NCI-H524 (cell line): ENCODE data around the gene CBX3.
"Not testable (repeated sequence)": the region's sequence is repeated elsewhere in the genome, so short reads cannot be mapped to it uniquely, and the experiment has no call there.

Source experiments
- DNase-seq, 2 experiments: peaks; one replicate each; lab custom pipeline; 2025; lab: John Stamatoyannopoulos, UW

The CBX3 gene

DNA sequence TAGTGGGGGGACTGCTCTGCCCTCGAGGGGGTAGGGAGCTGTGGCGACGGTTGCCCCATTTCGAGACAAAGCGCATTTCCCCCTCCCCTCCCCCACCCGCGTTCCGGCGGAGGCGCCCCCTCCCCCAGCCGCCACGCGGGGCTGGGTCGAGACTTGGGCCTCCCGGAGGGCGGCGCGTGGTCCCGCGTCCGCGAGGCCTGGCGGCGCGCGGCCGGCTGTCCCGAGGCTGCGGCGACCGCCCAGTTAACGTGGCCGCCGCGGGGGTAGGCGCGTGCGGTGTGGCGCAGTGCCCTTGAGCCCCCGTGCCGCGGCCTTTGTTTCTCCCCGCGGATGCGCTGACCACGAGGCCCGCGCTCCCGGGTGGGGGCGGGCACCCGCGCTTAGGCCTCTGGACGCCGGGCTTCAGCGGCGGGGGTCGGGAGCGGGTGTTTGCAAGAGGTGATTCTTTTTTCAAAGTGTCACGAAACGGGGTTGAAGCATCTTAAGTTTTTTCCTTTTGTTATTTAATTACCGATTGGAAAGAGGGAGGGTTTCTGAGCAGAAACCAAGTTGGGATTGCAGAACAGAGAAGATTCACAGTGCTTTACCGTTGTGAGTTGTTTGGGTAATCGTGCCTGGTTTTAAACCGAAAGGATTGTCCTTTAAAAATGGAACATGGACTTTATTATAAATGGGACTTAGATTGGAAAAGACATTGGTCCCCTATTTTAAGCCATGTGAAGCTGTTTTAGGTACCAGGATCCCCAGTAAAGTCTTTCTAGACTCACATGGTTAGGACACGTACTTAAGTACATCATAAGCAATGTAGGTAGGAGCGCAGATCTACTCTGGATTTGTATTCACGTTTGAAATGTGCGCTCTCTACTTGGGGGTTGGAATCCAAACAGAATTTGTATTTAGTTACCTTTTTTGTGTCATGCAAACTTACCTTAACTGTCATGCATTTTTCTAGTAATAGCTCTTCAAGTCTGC lies 760 bp downstream of the CBX3 start:
- DNase-seq, result peak; percentile 39 to 40

DNA sequence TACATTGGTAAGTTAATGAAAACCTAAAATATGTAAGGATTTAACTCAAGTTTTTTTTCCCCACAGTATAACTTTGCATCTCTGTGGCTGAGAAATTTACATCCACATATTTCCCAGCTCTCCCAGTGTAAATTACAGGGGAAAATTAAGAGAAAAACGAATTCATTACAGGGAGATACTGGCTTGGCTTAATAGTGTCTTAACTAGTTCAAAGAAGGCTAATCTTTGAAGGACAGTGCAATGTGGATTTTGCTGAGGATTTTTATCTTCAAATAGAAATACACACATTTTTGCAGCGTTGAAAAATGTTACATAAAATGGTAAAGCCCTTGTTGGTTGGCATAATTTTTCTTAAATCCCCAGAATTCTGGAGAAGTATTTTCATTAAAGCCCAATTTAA lies 1.5 kb downstream of the CBX3 start:
- DNase-seq, result no peak

DNA sequence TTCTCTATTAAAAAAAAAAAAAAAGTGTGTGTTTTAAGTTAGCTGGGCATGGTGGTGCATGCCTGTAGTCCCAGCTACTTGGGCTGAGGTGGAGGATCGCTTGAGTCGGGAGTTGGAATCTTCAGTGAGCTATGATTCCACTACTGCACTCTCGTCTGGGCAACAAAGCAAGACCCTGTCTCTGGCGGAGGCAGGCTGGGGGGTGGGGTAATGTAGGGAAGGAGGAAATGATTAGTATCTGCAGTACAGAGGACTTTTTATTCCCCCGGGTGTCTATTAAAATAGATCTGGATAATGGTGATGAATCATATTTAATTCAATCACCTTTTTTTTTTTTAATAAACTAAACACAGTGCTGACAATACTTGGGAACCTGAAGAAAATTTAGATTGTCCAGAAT lies 6.5 kb downstream of the CBX3 start:
- no peak for DNase-seq

DNA sequence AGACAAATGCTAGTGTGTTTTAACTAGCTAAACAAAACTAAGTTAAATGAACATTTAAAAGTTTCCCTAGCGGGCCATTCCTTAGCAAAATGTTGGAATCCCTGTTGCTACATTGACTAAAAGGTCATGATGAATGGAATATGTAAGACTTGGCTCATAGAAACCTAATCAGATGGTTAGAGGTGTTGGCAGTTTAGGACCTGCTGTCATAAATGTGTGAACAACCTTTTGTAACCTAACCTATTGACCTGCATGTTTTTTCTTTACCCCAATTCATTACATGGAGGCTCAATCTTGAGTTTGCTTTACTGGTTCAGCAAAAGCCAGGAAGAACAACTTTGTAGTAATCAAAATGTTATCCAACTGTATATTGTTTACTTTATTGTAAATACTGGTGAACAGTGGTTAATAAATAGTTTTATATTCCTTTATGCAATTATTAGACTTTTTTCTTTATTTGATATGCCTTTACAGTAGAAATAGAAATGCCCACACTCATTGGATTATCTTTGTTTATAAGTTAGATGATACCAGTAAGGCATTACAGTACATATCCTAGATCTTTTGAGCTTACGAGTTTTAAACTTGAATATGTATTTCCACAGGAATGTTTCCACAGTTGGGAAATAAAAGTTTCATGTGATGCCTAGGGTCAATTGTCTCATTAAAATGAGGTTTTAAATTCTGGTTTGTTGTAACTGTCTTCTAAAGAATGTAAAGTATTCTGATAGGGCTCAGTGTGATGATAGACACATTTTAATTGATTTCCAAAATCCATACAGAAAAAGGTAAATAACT lies 11.6 kb downstream of the CBX3 start:
- DNase-seq, result no peak

DNA sequence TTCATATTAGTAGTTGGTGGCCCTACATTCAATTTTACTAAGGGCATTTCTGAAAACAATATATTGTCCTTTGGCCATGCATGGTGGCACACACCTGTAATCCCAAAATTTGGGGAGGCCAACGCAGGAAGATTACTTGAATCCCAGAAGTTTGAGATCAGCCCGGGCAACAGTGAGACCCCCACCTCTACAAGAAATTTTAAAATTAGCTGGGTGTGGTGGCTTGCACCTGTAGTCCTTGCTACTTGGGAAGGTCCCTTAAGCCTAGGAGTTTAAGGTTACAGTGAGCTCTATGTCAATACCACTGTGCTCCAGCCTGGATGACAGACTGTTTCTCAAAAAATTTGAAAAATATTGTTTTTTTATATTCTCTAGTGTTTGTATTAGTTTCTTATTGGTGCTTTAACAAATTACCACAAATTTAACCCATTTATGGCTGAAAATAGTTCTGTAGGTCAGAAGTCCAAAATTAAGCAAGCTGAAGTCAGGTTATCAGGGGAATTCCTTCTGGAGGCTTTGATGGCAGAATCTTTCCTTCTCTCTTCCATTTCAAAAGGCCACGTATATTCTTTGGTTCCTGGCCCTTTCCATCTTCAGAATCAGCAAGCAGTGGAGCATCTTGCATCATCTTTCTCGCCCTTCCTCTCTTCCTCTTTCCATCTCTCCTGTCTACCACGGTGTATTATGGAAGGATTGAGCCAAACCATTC lies 12.4 kb downstream of the CBX3 start:
- no peak for DNase-seq

DNA sequence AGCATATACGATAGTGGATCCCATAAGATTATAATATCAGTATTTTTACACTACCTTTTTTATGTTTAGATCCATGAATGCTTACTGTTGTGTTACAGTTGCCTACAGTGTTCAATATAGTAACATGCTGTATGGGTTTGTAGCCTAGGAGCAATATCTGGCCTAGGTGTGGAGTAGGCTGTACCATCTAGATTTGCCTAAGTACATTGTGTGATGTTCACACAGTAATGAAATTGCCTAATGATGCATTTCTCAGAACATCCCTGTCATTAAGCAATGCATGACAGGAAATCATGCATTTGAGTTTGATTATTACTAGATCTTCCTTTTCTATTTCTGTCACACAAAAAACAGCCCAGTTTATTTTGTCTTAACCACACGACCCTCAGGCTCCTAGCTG lies 14.5 kb downstream of the CBX3 start:
- no peak for DNase-seq

DNA sequence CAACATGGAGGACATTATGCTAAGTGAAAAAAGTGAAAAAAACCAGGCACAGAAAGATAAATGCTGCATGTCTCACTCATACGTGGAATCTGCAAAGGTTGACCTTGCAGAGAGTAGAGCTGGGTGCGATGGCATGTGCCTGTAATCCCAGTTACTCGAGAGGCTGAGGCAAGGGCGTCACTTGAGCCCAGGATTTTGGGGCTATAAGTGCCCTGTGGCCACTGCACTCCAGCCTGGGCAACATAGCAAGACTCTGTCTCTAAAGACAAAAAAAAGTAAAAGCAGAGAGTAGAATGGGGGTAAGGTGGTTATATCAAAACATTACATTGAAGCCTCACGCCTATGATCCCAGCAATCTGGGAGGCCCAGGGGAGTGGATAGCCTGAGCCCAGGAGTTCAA lies 22.8 kb downstream of the CBX3 start:
- no peak for DNase-seq

DNA sequence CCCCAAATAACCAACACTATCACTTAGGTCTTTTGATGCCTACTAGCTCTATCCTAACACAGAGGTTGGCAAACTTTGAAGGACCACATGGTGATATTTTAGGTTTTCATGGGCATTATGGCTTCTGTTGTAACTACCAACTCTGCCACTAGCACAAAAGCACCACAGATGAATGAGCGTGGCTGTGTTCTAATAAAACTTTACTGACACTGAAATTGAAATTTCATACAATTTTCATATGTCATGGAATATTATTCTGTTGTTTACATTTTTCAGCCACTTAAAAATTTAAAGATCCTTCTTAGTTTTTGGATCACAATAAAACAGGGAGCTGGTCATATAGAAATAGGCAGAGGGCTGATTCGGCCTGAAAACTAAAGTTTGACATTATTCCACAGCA lies 26.4 kb downstream of the CBX3 start:
- DNase-seq, result no peak

DNA sequence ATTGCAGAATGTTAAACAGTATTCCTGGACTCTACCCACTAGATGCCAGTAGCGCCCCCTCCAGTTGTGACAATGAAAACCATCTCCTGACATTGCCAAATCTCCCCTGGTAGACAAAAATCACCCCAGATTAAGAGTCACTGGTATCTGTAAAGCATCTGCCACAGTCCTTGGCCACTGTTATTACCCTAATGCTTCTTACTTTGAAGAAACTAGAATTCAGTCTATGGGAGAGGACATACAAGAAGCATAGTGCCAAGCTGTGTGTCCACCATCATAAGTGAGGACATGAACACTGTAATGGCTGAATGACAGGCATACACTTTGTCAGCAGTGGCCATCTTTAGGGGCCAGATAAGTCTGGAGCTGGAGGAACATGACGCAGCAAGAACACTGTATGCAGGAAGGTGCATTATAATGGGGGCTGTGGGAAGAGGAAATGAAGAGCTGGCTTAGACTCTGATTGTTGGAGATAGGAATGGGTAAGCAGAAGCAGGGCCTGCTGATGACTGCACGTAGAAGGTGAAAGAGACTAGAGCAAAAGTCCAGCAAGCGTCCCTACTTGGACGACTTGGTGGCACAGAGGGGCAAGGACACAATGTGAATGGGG lies 32.5 kb downstream of the CBX3 start:
- no peak for DNase-seq

DNA sequence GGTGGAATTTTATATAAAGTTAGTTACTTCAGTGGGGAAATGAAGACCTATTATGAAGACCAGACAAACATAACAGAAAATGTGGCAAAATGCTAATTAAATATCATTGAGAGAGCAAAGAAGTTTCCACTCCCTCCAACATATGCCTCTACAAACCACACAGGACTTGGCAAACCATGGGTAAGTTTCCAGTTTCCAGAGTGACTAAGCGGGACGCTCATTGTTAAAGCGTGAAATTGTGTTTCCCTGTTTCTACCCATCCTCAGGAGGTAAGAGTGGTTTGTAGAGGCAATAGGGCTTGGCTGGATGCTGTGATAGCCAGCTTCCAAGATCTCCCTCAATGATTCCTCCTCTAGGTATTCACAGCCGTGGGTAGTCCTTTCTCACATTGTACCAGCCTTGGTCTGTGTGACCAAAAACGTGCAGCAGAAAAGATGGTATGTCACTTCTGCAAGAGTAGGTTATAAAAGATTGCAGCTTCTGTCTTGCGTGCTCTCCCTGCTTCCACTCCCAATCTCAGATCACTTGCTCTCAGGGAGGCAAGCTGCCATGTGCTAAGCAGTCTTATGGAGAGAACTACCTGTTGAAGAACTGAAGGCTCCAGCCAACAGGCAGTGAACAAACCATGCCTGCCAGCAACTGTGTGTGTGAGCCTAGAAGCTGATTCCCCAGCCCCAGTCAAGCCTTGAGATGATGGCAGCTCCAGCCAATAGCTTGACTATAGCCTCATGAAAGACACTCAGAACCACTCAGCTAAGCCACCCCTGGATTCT lies 35.7 kb downstream of the CBX3 start:
- DNase-seq, result no peak

DNA sequence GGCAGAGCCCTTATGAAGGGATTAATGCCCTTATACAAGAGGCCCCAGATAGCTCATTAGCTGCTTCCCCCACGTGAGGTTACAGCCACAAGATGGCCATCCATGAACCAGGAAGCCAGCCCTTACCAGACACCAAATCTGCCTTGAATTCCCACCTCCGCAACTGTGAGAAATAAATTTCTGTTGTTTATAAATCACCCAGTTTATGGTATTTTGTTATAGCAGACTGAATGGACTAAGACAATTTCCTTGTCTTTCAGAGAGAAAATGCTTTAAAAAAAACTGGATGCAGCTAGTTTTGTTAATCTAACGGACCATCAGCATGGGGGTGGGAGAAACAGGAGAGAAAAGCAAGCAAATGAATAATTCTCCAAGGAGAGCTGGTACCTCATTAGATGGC lies 36.5 kb downstream of the CBX3 start:
- DNase-seq, result no peak

DNA sequence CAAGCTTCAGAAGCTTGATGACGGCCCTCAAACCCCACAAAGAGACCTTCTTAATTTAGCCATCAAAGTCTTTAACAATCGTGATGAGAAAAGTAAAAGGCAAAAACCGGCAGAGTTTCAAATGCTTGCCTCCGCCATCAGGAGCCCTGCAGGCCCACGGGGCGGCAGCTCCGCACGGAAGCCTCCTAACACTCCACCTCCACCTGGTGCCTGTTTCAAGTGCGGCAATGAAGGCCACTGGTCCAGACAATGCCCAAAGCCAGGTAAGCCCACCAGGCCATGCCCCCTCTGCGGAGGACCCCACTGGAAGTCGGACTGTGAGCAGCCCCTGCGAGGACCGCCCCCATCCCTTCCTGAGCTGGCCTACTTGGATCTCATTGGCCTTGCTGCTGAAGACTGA lies 43.6 kb downstream of the CBX3 start:
- DNase-seq, result no peak

DNA sequence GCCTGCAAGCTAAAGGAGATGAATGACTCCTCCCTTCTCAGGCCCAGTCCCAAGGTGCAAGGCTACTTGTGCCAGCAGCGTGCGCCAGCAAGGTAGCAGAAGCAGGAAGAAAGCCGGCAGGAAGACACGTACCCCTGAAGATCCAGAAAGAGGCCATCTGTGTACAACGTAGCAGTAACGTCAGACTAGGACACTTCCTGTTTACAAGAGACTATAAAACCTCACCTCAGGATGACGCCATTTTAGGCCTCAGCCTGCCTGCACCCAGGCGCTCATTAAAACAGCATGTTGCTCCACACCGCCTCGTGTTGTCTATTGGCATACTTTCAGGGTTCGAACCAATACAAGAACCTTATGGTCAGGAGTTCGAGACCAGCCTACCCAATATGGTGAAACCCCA lies 48.7 kb downstream of the CBX3 start:
- no peak for DNase-seq

DNA sequence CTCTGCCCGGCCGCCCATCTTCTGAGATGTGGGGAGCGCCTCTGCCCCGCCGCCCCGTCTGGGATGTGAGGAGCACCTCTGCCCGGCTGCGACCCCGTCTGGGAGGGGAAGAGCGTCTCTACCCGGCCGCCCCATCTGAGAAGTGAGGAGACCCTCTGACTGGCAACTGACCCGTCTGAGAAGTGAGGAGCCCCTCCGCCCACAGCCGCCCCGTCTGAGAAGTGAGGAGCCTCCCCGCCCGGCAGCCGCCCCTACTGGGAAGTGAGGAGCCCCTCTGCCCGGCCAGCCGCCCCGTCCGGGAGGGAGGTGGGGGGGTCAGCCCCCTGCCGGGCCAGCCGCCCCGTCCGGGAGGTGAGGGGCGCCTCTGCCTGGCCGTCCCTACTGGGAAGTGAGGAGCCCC lies 60.3 kb downstream of the CBX3 start:
- DNase-seq, result not testable (repeated sequence)
